ENCODE results near the gene RAB3C.
"Not testable (repeated sequence)": the region's sequence is repeated elsewhere in the genome, so short reads cannot be mapped to it uniquely, and the experiment has no call there.

Gene RAB3C

GRCh38 chr5:58602889-58603288 lies 20.0 kb downstream of the RAB3C start:
- not testable (repeated sequence) for DNase-seq (ENCODE audit: low spot score)

GRCh38 chr5:58606064-58606463 lies 23.2 kb downstream of the RAB3C start:
- no peak for DNase-seq (ENCODE audit: low spot score)

GRCh38 chr5:58615972-58616371 lies 33.1 kb downstream of the RAB3C start:
- DNase-seq (ENCODE audit: low spot score), result no peak

- DNase-seq (ENCODE audit: low spot score), result no peak
These were observed 34.4 kb downstream of the RAB3C start for GRCh38 chr5:58617241-58617640.

GRCh38 chr5:58620336-58620735 lies 37.5 kb downstream of the RAB3C start:
- no peak for DNase-seq (ENCODE audit: low spot score)

- no peak for DNase-seq (ENCODE audit: low spot score)
These were observed 40.3 kb downstream of the RAB3C start for GRCh38 chr5:58622936-58623871.

GRCh38 chr5:58628626-58629025 lies 45.8 kb downstream of the RAB3C start:
- no peak for DNase-seq (ENCODE audit: low spot score)

GRCh38 chr5:58629271-58630159 lies 46.6 kb downstream of the RAB3C start:
- DNase-seq (ENCODE audit: low spot score), result no peak

GRCh38 chr5:58631895-58632294 lies 49.0 kb downstream of the RAB3C start:
- no peak for DNase-seq (ENCODE audit: low spot score)

GRCh38 chr5:58635416-58635815 lies 52.5 kb downstream of the RAB3C start:
- DNase-seq (ENCODE audit: low spot score), result no peak

- DNase-seq (ENCODE audit: low spot score), result no peak
These were observed 57.1 kb downstream of the RAB3C start for GRCh38 chr5:58640011-58640410.

GRCh38 chr5:58641533-58641932 lies 58.7 kb downstream of the RAB3C start:
- no peak for DNase-seq (ENCODE audit: low spot score)

- no peak for DNase-seq (ENCODE audit: low spot score)
These were observed 66.0 kb downstream of the RAB3C start for GRCh38 chr5:58648846-58649245.

GRCh38 chr5:58649716-58650115 lies 66.8 kb downstream of the RAB3C start:
- no peak for DNase-seq (ENCODE audit: low spot score)

GRCh38 chr5:58653521-58653920 lies 70.6 kb downstream of the RAB3C start:
- DNase-seq (ENCODE audit: low spot score), result no peak

GRCh38 chr5:58666141-58666540 lies 83.3 kb downstream of the RAB3C start:
- no peak for DNase-seq (ENCODE audit: low spot score)

GRCh38 chr5:58666598-58667581 lies 84.0 kb downstream of the RAB3C start:
- DNase-seq (ENCODE audit: low spot score), result no peak

GRCh38 chr5:58670582-58670981 lies 87.7 kb downstream of the RAB3C start:
- DNase-seq (ENCODE audit: low spot score), result no peak

- DNase-seq (ENCODE audit: low spot score), result no peak
These were observed 88.3 kb downstream of the RAB3C start for GRCh38 chr5:58671155-58671554.

GRCh38 chr5:58672521-58672920 lies 89.6 kb downstream of the RAB3C start:
- DNase-seq (ENCODE audit: low spot score), result no peak

- DNase-seq (ENCODE audit: low spot score), result no peak
These were observed 91.2 kb downstream of the RAB3C start for GRCh38 chr5:58674070-58674469.

GRCh38 chr5:58674711-58675110 lies 91.8 kb downstream of the RAB3C start:
- DNase-seq (ENCODE audit: low spot score), result no peak
